Esophagus squamous epithelium (tissue), 4 donors: ENCODE results near the gene FKBP14.

Experiments used
- POLR2A ChIP-seq, 4 donors: fragments of 450-650 bp; IDR thresholded peaks; one replicate each; pipeline ENCODE4 v1.6.1; 2017; ENCODE audit warnings: antibody characterized with exemption in 4 of 4, mild to moderate bottlenecking in 4 of 4, moderate library complexity in 3 of 4
- TF ChIP-seq, protein P1 (sequence below), 6 experiments: fragments of 450-650 bp in 4 of 6; fragments of 200-600 bp in 2 of 6; sonication (generic) in 2 of 6; IDR thresholded peaks; one replicate each; pipeline ENCODE4 v1.5.1; 2016 to 2019; ENCODE audit warnings: antibody characterized with exemption in 6 of 6, mild to moderate bottlenecking in 4 of 6, moderate library complexity in 4 of 6

DNA sequence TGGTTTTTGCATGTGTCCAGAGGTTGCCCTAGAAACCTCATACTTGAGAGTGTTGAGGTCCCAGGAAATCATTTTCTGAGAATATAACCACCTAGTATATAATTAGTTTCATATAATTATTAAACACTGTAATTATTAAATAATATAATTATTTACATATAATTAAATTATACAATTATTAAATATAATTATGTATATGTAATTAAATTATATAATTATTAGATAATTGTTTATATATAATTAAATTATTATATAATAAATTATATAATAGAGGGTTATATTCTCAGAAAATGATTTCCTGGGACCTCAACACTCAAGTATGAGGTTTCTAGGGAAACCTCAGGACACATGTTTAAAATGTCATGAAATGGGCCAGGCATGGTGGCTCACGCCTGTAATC lies 64.5 kb downstream of the FKBP14 start:
- TF ChIP-seq, protein P1, sequence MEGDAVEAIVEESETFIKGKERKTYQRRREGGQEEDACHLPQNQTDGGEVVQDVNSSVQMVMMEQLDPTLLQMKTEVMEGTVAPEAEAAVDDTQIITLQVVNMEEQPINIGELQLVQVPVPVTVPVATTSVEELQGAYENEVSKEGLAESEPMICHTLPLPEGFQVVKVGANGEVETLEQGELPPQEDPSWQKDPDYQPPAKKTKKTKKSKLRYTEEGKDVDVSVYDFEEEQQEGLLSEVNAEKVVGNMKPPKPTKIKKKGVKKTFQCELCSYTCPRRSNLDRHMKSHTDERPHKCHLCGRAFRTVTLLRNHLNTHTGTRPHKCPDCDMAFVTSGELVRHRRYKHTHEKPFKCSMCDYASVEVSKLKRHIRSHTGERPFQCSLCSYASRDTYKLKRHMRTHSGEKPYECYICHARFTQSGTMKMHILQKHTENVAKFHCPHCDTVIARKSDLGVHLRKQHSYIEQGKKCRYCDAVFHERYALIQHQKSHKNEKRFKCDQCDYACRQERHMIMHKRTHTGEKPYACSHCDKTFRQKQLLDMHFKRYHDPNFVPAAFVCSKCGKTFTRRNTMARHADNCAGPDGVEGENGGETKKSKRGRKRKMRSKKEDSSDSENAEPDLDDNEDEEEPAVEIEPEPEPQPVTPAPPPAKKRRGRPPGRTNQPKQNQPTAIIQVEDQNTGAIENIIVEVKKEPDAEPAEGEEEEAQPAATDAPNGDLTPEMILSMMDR (IDR thresholded peaks at IDR 0.05) = no peak
- no peak for TF ChIP-seq POLR2A (IDR thresholded peaks at IDR 0.05)
